Measurements from ENCODE around the gene ADAMTS13.

ADAMTS13 gene

DNA sequence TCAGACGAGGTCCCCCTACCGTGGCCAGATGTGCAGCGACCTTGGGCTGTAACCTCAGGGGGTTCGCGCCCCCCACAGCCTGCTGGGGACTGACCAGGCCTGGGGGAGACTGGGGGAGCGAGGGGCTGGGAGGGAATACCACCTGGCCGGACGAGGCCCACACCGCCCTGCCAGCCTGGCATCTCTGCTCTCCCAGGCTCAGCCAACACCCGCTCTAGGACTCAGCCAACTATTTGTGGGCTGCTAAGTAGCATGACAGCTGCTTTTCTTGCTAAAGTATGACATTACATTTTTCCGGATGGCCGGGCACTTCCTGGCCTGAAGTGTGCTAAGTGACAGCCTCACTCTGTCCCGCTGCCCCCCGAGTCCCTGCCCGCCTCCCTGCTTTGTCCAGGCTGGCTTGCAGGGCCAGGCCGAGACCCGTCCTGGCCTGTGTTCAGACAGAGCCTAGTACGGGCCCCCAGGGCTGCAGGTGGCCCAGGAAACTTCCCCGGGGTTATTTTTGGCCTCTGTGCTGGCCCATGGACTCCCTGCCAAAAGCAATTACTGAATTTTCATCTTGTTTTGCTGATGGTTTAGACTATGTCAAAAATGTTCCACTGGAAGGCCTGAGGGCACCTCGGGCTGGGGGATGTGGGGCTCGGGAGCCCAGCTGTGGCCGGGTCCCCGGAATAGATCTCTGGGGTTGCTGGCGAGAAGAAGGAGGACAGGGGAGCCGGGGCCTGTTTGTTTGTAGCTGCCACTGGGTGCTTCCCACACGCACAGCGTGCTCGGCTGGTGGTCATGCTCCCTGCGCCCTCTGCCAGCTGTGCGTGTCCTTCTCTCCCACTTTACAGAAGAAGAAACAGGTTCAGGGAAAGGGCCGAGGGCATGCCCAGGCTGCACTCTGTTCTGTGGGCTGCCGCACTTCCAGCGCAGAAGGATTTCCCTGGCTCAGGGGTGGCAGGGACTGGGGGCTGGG is 70.2 kb downstream of the ADAMTS13 start:
- DNase-seq: no peak

DNA sequence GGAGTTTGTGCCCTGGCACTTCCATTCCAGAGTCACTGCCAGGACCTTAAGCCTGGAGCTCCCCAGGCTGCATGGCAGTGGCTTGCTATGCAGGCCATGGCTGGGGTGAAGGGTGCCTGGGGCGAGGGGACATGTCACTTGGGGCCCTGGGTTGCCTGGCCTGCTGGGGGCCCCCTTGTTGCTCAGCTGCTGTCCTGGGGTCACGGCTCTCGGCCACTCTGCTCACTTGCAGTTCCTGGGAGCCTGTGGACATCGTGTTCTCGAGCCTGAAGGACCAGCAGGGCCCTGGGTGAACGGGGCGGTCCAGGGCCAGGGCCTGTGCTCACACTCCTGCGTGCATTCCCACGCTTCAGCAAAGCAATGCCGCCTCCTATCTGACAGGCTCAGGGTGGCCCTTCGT is 71.3 kb downstream of the ADAMTS13 start:
- DNase-seq: no peak

DNA sequence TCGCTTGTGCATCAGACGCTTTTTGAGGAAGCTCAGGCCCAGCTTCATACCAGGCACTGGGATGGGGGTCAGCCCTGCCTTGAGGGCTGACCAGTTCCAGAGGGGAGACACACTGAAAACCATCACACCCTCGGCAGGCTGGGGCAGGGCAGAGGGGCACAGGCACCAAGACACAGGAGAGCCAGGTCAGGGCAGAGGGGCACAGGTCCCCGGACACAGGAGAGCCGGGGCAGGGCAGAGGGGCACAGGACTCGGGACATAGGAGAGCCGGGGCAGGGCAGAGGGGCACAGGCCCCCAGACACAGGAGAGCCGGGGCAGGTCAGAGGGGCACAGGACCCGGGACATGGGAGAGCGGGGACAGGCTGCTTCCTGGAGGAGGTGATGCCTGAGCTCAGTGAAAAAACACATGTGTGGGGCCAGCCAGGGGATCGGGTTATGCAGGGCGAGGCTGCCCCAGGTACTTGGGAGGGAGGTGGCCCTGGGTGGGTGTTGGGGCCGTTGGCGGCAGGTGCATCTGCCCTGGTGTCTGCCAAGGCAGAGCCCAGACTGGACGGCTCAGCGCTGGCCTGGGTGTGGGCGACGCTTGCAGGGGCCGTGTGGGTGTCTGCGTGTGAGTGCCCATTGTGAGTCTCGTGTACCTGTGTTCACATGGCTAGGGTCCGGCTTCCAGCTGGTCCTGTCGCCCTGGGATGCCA is 71.8 kb downstream of the ADAMTS13 start:
- DNase-seq: no peak

DNA sequence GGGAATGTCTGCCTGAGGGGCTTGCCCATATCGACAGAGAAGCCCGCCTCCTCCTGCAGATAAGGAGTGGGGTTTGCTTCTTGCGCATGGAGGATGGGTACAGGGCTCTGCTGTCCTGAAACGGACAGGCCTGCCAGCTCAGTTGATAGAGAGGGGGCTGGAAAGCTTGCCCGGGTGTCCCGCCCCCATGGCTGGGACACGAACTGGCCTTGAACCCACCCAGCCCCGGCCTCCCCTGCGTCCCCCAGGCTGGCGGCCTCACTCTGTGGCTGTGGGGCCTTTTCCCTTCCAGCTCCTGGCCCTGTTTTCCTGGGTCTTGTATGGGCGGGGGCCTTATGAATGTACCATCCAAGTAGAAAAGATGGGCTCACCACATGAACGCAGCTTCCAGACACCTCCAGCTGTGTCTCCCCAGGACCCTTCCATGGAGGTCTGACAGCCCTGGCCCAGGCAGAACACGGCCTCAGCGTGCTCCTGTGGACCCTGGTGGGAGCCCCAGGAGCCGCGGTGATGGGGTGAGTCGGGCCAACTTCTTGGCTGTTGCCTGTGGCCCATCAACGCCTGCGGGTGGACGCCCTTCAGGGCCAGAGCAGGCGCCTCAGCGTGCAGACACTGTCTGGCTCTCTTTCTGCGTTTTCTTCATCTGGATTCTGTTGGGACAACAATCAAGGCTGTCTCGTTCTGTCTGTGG is 72.6 kb downstream of the ADAMTS13 start:
- no peak for DNase-seq

DNA sequence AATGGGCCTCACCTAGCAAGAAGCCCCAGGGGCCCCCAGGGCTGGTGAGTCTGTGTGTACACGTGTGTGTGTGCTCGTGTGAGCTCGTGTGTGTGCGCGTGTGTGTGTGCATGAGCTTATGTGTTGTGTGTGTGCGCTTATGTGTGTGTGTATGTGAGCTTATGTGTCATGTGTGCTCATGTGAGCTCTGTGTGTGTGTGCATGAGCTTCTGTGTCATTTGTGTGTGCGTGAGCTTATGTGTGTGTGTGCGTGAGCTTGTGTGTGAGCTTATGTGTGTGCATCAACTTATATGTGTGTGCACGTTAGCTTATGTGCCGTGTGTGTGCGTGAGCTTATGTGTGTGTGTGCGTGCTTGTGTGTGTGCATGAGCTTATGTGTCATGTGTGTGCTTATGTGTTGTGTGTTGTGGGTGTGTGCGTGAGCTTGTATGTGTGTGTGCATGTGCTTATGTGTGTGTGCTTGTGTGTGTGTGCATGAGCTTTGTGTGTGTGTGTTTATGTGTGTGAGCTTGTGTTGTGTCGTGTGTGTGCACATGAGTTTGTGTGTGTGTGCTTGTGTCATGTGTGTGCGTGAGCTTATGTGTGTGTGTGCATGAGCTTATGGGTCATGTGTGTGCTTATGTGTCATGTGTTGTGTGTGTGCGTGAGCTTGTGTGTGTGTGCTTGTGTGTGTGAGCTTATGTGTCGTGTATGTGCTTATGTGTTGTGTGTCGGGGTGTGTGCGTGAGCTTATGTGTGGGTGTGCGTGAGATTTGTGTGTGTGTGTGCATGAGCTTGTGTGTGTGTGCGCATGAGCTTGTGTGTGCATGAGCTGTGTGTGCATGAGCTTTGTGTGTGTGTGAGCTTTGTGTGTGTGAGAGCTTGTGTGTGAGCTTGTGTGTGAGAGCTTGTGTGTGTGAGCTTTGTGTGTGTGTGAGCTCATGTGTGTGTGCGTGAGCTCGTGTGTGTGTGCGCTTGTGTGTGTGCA is 73.4 kb downstream of the ADAMTS13 start:
- no peak for DNase-seq

DNA sequence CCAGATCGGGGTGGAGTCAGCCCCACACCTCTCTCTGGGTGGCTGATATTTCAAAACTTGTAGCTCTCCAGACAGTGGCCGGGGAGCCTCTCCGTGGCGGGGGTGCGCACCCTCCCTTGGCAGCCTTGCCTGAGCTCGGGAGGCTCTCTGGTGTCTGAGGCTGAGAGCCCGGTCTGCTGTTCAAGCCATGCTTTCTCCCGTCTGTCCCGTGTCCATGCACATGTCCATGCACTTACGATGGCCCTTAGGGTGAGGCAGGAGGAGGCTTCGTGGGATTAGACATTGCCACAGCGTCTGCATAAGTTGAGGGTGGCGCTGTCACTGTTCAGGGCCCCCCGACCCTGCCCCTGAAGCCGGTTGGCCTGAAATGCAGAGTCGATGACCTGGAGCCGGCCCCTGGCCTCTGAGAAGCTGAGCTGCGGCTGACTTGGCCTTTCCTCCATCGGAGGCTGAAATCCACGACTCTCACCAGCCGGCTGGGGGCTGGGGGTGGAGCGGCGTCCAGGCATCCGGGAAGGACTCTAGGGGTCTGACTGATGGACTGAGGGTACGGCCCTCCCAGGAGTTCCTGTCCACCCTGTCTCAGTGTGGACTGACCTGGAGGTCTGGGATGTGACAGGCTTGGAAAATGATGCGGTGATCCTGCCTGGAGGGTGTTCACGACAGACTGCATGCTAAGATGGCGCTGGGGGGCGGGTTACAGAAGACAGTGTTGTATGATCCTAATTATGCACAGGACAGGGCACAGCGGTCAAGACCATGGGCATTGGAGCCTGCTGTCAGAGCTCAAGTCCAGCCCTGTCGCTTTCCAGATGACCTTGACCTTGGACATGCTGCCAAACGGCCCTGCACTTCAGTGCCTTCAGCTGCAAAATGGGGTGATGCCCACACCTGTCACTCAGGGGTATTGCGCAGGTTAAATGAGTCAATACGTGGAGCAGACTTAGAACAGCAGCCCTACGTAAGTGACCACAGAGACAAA is 75.0 kb downstream of the ADAMTS13 start:
- no peak for DNase-seq

DNA sequence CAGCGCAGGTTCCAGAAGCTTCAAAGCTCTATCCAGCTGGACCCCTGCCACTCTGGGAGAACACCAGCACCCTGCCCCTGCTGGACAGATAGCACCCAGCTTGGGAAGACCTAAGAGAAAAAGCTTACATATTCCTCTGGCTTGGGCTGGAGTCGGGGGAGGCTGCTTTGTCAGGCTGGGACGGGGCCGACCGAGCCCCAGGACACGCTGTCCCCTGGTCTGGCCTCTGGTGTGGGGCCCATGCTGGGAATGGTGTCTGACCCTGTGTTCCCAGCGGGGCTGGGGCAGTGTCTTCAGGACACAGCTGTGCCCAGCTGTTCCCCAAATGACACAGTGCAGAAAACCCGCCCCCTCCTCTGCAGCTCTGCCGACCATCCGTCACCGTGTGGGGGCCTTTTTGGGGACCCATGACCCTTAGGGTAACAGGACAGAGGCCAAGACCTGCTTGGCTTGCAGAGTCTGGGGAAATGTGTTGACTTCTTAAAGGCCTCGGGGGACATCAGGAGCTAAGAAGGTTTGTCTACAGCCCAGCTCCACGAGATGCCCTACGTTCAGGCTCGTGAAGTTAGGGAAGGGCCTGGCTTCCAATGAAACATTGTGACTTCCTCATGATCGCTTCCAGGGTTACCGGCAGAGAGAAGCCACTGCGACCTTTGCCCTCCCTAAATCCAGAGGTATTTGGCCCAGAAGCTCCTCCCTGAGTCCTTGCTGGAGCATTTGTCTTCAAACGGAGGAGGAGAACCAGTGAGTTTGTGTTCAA is 77.1 kb downstream of the ADAMTS13 start:
- DNase-seq: no peak

DNA sequence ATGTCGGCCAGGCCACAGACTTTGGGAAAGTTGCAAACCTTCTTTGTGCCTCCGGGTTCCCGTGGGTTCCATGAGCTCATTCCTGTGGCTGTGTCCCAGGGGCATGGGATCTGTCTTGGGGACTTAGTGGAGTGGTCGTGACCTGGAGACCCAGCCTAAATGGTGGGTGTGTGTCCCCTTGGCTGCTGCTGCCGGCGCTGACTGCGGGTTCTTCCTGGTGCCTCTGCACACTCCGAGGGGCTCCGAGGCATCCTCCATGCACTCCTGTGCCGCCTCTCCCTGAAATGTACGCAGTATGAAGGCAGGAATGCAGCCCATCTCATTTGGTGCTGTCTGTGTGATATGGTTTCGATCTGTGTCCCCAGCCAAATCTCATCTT is 77.7 kb downstream of the ADAMTS13 start:
- no peak for DNase-seq

DNA sequence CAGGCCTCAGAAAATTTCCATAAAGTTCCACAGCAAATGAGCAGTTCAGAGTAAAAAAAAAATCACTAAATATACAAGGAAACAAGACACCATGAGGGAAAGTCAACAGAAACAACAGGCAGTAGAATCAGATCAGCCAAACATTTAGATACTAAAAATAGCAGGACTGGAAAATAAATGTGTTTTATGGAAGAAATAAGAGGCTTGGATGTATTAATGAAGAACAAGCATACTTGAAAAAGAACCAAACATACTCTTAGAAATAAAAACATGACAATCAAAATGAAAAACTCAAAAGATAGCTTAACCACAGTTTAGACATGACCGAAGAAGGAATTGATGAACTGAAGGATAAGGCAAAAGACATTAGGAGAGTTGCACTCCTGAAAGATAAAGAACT is 79.9 kb downstream of the ADAMTS13 start:
- no peak for DNase-seq

DNA sequence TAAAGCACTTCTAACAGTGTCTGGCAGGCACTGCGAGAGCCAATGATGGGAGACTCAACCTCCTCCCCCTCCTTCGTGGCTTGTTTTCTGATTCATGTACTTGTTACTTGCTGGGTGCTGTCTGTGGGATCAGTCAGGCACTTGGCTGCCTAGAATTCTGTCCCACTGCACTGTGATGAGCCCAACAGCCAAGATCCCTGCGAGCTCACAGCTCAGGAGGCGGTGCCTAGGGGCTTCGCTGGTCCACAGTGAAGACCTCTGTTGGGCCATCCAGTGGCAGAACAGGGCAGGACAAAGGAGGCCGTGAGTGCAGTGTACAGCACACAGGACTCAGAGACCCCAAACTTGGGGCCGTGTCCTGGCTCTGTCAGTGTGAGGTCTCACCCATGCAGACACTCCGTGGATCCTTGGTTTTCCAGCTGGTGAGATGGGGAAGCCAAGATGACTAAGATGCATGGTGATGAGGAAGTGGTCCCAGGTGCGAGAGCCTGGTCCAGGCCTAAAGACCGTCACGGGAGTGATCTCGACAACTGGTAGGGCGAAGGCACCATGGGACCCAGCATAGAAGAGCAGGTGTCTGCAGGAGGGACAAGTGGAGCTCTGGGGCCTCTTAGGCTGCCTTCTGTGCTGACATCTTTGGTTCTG is 83.1 kb downstream of the ADAMTS13 start:
- no peak for DNase-seq

DNA sequence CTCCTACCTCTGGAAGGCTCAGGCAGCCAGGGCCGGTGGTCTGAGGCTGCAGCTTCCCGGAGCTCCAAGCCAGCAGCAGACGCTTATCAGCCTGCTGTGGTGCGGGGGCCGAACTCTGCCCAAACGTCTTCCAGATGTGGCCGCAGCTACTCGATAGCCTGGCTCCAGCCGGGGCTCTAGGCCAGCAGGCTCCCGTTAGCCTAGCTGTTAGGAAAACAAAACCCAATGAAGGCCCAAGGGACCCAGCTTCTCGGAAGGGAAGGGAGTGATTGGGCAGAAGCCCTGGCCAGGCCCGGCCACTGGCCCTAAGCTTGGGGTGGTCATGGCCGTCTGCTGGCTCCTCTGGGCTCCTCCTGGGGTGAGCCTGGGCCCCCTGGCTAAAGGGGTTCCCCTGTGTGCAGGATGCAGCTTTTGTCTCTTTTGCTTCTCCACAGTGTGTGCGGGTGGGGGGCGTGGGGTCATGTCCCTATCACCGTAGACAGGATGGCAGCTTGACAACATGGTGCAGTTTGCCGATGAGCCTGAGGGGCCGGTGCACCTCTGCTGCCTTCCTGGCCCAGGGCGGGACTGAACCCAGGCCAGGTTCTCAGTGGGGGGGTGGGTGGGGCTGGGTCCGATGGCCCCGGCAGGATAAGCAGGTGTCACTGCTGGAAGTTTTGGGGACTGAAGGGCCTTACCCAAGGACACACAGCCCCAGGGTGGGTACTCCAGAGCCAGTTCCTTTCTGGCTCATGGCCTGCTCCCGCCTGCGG is 83.9 kb downstream of the ADAMTS13 start:
- DNase-seq: no peak

DNA sequence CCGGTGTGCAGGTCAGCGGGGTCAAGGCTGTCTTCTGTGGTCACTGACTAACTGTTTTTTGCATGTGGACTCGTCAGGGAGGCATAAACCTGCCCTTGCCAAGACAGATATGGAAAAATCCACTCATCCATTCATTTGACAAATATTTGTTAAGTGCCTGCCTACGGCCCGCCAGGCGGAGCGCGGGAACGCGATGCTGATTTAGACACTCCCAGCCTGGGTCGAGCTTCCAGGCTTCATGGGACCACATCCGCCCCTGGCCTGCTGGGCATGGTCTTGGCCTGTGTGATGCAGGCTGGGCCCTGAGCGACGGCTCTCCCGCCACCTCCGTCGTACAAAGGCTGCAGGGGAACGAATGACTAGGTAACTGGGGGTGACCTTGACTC is 84.5 kb downstream of the ADAMTS13 start:
- DNase-seq: no peak

DNA sequence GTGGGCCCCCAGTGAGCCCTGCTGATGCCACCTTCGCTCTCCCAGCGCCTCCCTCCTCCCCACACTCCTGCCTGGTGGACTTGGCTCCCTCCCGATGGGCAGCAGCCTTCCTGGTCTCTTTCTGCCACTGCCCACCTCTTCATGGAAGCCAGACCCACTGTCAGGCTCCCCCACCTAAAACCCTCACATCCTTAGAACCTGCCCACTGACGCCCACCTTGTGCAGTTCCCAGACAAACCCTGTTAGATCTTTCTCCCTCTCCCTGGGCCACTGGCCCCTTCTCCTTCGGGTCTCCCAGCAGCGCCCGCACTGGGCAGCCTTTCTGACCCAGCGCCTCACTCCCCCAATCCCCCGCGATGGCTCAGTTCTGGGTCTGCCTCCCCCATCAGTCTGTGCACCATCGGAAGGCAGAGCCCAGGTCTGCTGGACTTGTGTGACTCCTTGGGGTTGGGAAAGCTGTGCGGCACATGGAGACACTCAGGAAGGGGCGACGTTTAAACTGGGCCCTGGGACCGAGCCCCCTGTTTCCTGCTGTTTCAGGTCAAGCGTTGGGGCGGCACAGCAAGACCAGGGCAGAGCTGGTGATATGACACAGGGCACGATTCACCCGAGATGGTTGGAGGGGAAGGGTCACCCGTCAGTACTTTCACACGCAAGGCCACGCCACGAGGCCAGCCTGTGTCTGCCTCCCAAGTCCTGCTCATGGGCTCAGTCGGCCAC is 85.2 kb downstream of the ADAMTS13 start:
- no peak for DNase-seq

DNA sequence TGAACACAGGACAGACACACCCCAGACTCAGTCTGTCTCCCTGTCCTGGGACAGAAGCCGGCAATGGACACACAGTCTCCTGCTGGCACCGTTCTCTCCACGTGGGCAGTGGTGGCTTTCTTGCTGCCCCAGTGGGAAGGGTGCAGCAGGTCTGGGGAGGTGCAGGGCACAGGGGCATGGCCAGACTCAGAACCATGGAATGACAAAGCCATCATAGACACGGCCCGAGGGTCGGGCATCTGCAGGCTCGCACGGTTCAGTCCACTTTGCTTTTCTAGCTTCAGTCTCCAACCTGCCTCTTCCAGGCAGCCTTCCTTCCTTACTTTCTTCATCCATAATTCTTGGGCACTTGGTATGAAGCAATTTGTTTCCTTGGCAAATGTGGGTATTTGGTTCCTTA is 85.9 kb downstream of the ADAMTS13 start:
- no peak for DNase-seq
